Dermis microvascular lymphatic vessel endothelial cell (primary cell): ENCODE data around the gene NSD2. TPM values are rescaled to one million over a fixed set of nuclear protein-coding genes. Genes with fewer than 3 reads are reported as not detected.
A peak's percentile ranks its signal among the peaks of the same experiment; 100 is the strongest.
"Not testable (repeated sequence)": the region's sequence is repeated elsewhere in the genome, so short reads cannot be mapped to it uniquely, and the experiment has no call there.

ENCODE experiments used
- DNase-seq, 2 donors: peaks; one replicate each; pipeline versions ENCODE4 v3.0.0 to v3.0.0-alpha.2; 2010; ENCODE audit warnings: low read depth in 2 of 2
- total RNA-seq: library from RNA; depleted of rRNA; stranded (reverse); fragments of >200 nt; gene quantifications from 2 replicates; pipeline ENCODE4 v1.2.1, GENCODE V29; 2014

NSD2 gene
- total RNA-seq, 1 donor from 2014 or later: 39.8 TPM

GRCh38 chr4:1998296-1998695 is 127.1 kb downstream of the NSD2 start:
- DNase-seq: no peak

DNA sequence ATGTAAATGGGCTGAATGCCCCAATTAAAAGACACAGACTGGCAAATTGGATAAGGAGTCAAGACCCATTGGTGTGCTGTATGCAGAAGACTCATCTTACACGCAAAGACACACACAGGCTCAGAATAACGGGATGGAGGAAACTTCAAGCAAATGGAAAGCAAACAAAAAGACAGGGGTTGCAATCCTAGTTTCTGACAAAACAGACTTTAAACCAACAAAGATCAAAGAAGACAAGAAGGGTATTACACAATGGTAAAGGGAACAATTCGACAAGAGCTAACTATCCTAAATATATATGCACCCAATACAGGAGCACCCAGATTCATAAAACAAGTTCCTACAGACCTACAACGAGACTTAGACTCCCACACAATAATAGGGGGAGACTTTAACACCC is 128.1 kb downstream of the NSD2 start:
- DNase-seq: not testable (repeated sequence)

DNA sequence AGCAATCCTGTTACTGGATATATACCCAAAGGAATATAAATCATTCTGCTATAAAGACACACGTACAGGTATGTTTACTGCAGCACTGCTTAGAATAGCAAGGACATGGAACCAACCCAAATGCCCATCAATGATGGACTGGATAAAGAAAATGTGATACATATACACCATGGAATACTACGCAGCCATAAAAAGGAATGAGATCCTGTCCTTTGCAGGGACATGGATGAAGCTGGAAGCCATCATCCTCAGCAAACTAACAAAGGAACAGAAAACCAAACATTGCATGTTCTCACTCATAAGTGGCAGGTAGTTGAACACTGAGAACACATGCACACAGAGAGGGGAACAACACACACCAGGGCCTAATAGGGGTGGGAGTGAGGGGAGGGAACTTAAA is 132.2 kb downstream of the NSD2 start:
- DNase-seq: not testable (repeated sequence)

- no peak for DNase-seq
These were observed 135.2 kb downstream of the NSD2 start for GRCh38 chr4:2006367-2006766.

- DNase-seq: peak in 1 of 2 donors; percentile 14
These were observed 135.9 kb downstream of the NSD2 start for GRCh38 chr4:2006956-2007653.

GRCh38 chr4:2007804-2008670 is 136.8 kb downstream of the NSD2 start:
- DNase-seq: peak in 1 of 2 donors; percentile 33

- no peak for DNase-seq
These were observed 137.4 kb downstream of the NSD2 start for GRCh38 chr4:2008671-2008920.

GRCh38 chr4:2008921-2009650 is 137.9 kb downstream of the NSD2 start, which contains the start of gene NELFA:
TSS of gene NELFA (minus strand) at chr4:2008974. CDS start at chr4:2008959, 15 bp downstream.
- peak; percentile 84 to 96 for DNase-seq

DNA sequence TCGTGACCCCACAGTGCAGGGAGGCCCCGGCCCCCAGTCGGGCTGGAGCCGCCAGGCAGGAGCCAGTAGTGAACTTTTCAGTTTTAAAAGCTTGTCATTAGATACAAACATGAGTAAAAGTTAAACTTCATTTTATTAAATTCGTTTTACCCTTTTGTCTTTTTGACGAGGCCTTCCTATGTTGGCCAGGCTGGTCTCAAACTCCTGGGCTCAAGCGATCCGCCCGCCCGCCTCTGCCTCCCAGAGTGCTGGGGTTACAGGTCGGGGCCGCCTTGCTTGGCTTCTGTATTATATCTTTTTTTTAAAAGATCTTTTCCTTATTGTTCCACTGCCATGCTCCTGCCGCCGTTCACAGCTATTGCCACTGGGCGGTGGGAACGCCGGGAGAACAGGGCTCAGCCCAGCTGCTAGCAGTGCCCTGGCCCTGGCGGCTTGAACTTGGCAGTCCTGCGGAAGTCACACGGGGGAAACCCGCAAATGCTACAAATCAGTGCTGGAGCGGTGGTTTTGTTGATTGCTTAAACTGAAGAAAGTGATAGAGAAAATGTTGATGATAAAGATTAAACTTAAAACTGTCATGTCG is 138.5 kb downstream of the NSD2 start:
- DNase-seq: peak; percentile 43 to 71

GRCh38 chr4:2011583-2011982 is 140.4 kb downstream of the NSD2 start:
- DNase-seq: no peak

GRCh38 chr4:2015008-2015407 is 143.8 kb downstream of the NSD2 start:
- DNase-seq: no peak

DNA sequence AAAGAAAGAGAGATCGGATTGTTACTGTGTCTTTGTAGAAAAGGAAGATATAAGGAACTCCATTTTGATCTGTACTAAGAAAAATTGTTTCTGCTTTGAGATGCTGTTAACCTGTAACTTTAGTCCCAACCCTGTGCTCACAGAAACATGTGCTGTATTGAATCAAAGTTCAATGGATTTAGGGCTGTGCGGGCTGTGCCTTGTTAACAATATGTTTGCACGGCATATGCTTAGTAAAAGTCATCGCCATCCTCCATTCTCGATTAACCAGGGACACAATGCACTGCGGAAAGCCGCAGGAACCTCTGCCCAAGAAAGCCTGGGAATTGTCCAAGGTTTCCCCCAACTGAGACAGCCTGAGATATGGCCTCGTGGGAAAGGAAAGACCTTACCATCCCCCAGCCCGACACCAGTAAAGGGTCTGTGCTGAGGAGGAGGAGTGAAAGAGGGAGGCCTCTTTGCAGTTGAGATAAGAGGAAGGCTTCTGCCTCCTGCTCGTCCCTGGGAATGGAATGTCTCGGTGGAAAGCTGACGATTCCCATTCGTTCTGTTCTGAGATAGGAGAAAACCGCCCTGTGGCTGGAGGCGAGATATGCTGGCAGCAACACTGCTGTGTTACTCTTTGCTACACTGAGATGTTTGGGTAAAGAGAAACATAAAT is 150.3 kb downstream of the NSD2 start:
- DNase-seq: not testable (repeated sequence)

- no peak for DNase-seq
These were observed 153.5 kb downstream of the NSD2 start for GRCh38 chr4:2024683-2025082.

GRCh38 chr4:2025817-2026216 is 154.6 kb downstream of the NSD2 start:
- DNase-seq: no peak

DNA sequence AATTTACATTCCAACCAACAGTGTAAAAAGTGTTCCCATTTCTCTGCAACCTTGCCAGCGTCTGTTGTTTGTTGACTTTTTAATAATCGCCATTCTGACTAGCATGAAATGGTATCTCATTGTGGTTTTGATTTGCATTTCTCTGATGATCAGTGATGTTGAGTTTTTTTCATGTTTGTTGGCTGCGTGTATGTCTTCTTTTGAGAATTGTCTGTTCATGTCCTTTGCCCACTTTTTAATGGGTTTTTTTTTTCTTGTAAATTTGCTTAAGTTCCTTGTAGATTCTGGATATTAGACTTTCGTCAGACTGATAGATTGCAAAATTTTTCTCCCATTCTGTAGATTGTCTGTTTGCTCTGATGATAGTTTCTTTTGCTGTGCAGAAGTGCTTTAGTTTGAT is 155.9 kb downstream of the NSD2 start:
- not testable (repeated sequence) for DNase-seq

GRCh38 chr4:2031161-2031560 is 160.0 kb downstream of the NSD2 start:
- DNase-seq: not testable (repeated sequence)

Other genes starting within 250 kb of the NSD2 start
- gene FAM53A, start 187.1 kb upstream of the NSD2 start, total RNA-seq: 0.26 and 1.4 TPM in 2 replicates
- 49.3 and 56.8 TPM in 2 replicates for gene SLBP, start 159.1 kb upstream of the NSD2 start, total RNA-seq
- 19.8 and 35.1 TPM in 2 replicates for gene TMEM129, start 150.1 kb upstream of the NSD2 start, total RNA-seq
- 9.6 and 13.9 TPM in 2 replicates for gene TACC3, start 149.9 kb upstream of the NSD2 start, total RNA-seq
- 0.64 and 2.4 TPM in 2 replicates for gene FGFR3, start 78.1 kb upstream of the NSD2 start, total RNA-seq
- 68.3 and 76.4 TPM in 2 replicates for gene LETM1, start 15.2 kb upstream of the NSD2 start, total RNA-seq
- 10.4 and 12.9 TPM in 2 replicates for gene NELFA, start 137.6 kb downstream of the NSD2 start, total RNA-seq
- under 0.01 TPM in 2 replicates for gene NAT8L, start 187.9 kb downstream of the NSD2 start, total RNA-seq